Gastrocnemius medialis (tissue), 4 donors: ENCODE data around the gene RHCE.

ENCODE experiments used
- POLR2A ChIP-seq, 2 donors: fragments of 450-650 bp; IDR thresholded peaks; one replicate each; pipeline ENCODE4 v1.6.1; 2017; ENCODE audit warnings: antibody characterized with exemption in 2 of 2, mild to moderate bottlenecking in 2 of 2, moderate library complexity in 2 of 2
- TF ChIP-seq, protein P1 (sequence below), 5 experiments: fragments of 450-650 bp in 3 of 5; fragments of 200-600 bp in 2 of 5; sonication (generic) in 2 of 5; IDR thresholded peaks in 4 of 5; conservative IDR thresholded peaks in 1 of 5; 1 replicate in 4 of 5; 2 replicates in 1 of 5; pipeline ENCODE4 v1.5.1; 2016 to 2019; ENCODE audit warnings: antibody characterized with exemption in 5 of 5, mild to moderate bottlenecking in 3 of 5, moderate library complexity in 3 of 5

DNA sequence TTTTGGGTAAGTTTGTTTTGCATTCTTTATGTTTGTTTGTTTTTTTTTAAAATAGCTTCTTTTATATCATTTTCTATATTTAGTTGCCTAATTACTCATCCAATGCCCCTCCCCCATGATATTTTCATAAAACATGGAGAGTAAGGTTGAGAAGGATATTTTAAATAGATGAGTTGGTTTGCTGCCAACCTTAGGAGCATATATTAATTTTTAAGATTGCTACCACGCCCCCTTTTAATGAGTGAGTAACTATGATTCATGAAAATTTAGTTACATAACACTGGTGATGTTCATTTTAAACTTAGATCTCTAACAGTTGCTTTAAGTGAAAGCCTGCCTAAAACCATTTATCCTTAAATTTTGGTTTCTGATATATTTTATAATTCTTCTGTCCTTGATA lies 63.8 kb downstream of the RHCE start:
- TF ChIP-seq, protein P1, sequence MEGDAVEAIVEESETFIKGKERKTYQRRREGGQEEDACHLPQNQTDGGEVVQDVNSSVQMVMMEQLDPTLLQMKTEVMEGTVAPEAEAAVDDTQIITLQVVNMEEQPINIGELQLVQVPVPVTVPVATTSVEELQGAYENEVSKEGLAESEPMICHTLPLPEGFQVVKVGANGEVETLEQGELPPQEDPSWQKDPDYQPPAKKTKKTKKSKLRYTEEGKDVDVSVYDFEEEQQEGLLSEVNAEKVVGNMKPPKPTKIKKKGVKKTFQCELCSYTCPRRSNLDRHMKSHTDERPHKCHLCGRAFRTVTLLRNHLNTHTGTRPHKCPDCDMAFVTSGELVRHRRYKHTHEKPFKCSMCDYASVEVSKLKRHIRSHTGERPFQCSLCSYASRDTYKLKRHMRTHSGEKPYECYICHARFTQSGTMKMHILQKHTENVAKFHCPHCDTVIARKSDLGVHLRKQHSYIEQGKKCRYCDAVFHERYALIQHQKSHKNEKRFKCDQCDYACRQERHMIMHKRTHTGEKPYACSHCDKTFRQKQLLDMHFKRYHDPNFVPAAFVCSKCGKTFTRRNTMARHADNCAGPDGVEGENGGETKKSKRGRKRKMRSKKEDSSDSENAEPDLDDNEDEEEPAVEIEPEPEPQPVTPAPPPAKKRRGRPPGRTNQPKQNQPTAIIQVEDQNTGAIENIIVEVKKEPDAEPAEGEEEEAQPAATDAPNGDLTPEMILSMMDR (IDR thresholded peaks at IDR 0.05 in 4 of 5, conservative IDR thresholded peaks at IDR 0.05 in 1 of 5), result no peak
- TF ChIP-seq POLR2A (IDR thresholded peaks at IDR 0.05), result no peak
